DND-41 (cell line): Measurements from ENCODE around the gene PDF.

ENCODE experiments used
- CTCF ChIP-seq: IDR thresholded peaks from 2 replicates; pipeline ENCODE4 v1.5.1; 2012; ENCODE audit warnings: borderline replicate concordance, low read length, moderate library complexity, mild to moderate bottlenecking; ENCODE audit not compliant: poor library complexity, severe bottlenecking; ENCODE audit errors: extremely low read depth
- EZH2 ChIP-seq: IDR thresholded peaks from 3 replicates; pipeline ENCODE4 v1.6.1; 2012; ENCODE audit warnings: borderline replicate concordance, low read depth, mild to moderate bottlenecking, moderate library complexity, low read length, inconsistent platforms; ENCODE audit not compliant: severe bottlenecking

GRCh38 chr16:69366431-69366830 is 36.0 kb upstream of the PDF start:
- TF ChIP-seq CTCF = no peak
- TF ChIP-seq EZH2 = no peak
